K562 (cell line): ENCODE measurements around the gene RNF166. TPM values are rescaled to one million over a fixed set of nuclear protein-coding genes. Genes with fewer than 3 reads are reported as not detected.

Experiments used
- ATAC-seq: fragments of 200-7000 bp; cut with Tn5 transposase; 3 replicates; pipeline ENCODE4 v1.9.1; 2020; ENCODE audit warnings: moderate library complexity
- BruUV-seq: library from RNA; stranded (reverse); fragments of 400-500 nt; replicated peaks from 2 replicates; lab custom pipeline; 2021; lab: Mats Ljungman, UMichigan
- CTCF ChIA-PET: fragments of 300-600 bp; formaldehyde crosslinking; extraction: SDS; loops from one replicate; lab custom pipeline; 2021; ENCODE audit warnings: low intra/inter-chr PET ratio; lab: Yijun Ruan, JAX
- POLR2A ChIA-PET: fragments of 300-600, 350-650 bp; sonication (Branson Sonifier 250); formaldehyde crosslinking; extraction: SDS; loops from one replicate; lab custom pipeline; 2021; ENCODE audit warnings: antibody characterized with exemption, inconsistent platforms; lab: Yijun Ruan, JAX
- DNase-seq, 4 experiments: peaks; one replicate each; pipeline versions ENCODE4 v3.0.0 to v3.0.0-alpha.2; 2011 to 2018; ENCODE audit warnings: low spot score in 3 of 4, mixed read lengths in 3 of 4; ENCODE audit errors: extremely low read depth in 1 of 4
- FAIRE-seq: peaks from 2 replicates; lab custom pipeline; 2011; peaks lifted over from hg19 to GRCh38; lab: Jason Lieb, UNC
- H2AFZ ChIP-seq: 2 replicates; pipeline ENCODE4 v1.6.0; 2011; ENCODE audit warnings: low read depth, low read length, control low read depth, inconsistent platforms
- H3K27ac ChIP-seq: fragments of 200-600 bp; 3 replicates; pipeline ENCODE4 v1.8.0; 2011; ENCODE audit warnings: low read depth, mild to moderate bottlenecking, control low read depth, inconsistent platforms, low read length, moderate library complexity, mixed read lengths; ENCODE audit errors: extremely low read depth
- H3K27me3 ChIP-seq, 2 experiments: fragments of 300-600 bp in 1 of 2; 2 replicates in 1 of 2; 3 replicates in 1 of 2; pipeline versions ENCODE4 v1.6.0 to v1.8.0; 2011; ENCODE audit warnings: inconsistent platforms in 2 of 2, low read length in 2 of 2, mild to moderate bottlenecking in 1 of 2, mixed read lengths in 1 of 2, moderate library complexity in 1 of 2; ENCODE audit not compliant: control insufficient read depth in 2 of 2, insufficient read depth in 2 of 2
- H3K36me3 ChIP-seq: fragments of 300-600 bp; 3 replicates; pipeline ENCODE4 v1.8.0; 2011; ENCODE audit warnings: mild to moderate bottlenecking, low read length, inconsistent platforms; ENCODE audit not compliant: control insufficient read depth, insufficient read depth
- H3K4me1 ChIP-seq, 2 experiments: fragments of 200-600 bp in 1 of 2; replicated peaks in 1 of 2; 2 replicates in 1 of 2; 3 replicates in 1 of 2; pipeline versions ENCODE4 v1.5.1 to v1.8.0; 2011; ENCODE audit warnings: inconsistent platforms in 2 of 2, low read length in 2 of 2, mild to moderate bottlenecking in 1 of 2, mixed read lengths in 1 of 2, moderate library complexity in 1 of 2; ENCODE audit not compliant: control insufficient read depth in 2 of 2, insufficient read depth in 2 of 2
- H3K4me2 ChIP-seq: 2 replicates; pipeline ENCODE4 v1.6.1; 2011; ENCODE audit warnings: low read length, control low read depth, inconsistent platforms, mixed read lengths; ENCODE audit not compliant: insufficient read depth
- H3K4me3 ChIP-seq: fragments of 200-600 bp; sonication (generic), shearing (Covaris generic); 2 replicates; pipeline ENCODE4 v1.5.1; 2016; ENCODE audit warnings: control low read depth, inconsistent platforms
- H3K79me2 ChIP-seq: fragments of 200-600 bp; 3 replicates; pipeline ENCODE4 v1.8.0; 2011; ENCODE audit warnings: low read length, inconsistent platforms; ENCODE audit not compliant: control insufficient read depth, insufficient read depth
- H3K9ac ChIP-seq, 2 experiments: 2 replicates each; pipeline versions ENCODE4 v1.6.0 to v1.6.1; 2011; ENCODE audit warnings: low read depth in 2 of 2, low read length in 2 of 2, control low read depth in 1 of 2, inconsistent platforms in 1 of 2, mild to moderate bottlenecking in 1 of 2, mixed read lengths in 1 of 2; ENCODE audit not compliant: insufficient read depth in 1 of 2
- H3K9me1 ChIP-seq: one replicate; pipeline ENCODE4 v1.6.0; 2011; ENCODE audit warnings: inconsistent platforms, mild to moderate bottlenecking, low read length, moderate library complexity; ENCODE audit not compliant: control insufficient read depth, insufficient read depth
- H3K9me3 ChIP-seq: replicated peaks from 2 replicates; pipeline ENCODE4 v1.5.1; 2011; ENCODE audit warnings: low read depth, low read length, inconsistent platforms; ENCODE audit not compliant: control insufficient read depth, insufficient read depth
- H4K20me1 ChIP-seq: replicated peaks from 2 replicates; pipeline ENCODE4 v1.6.1; 2011; ENCODE audit warnings: low read length, inconsistent platforms, mixed read lengths; ENCODE audit not compliant: control insufficient read depth, insufficient read depth
- POLR2G ChIP-seq: fragments of 200-400 bp; formaldehyde crosslinking; IDR thresholded peaks from 2 replicates; pipeline ENCODE4 v1.6.1; 2017; ENCODE audit warnings: low read depth, mild to moderate bottlenecking, antibody characterized with exemption, low read length, moderate library complexity
- SPI1 ChIP-seq: IDR thresholded peaks from 2 replicates; pipeline ENCODE4 v1.6.1; 2011; ENCODE audit warnings: low read depth, low read length, control low read depth, borderline replicate concordance
- YY1 ChIP-seq, 3 experiments: IDR thresholded peaks; 2 replicates each; pipeline ENCODE4 v1.6.1; 2011; ENCODE audit warnings: low read length in 2 of 3, mild to moderate bottlenecking in 2 of 3, moderate library complexity in 2 of 3, borderline replicate concordance in 1 of 3, control low read depth in 1 of 3, low read depth in 1 of 3; ENCODE audit not compliant: insufficient read depth in 3 of 3, insufficient replicate concordance in 2 of 3, control insufficient read depth in 1 of 3, insufficient read length in 1 of 3; ENCODE audit errors: extremely low read depth in 1 of 3
- WGBS: fragments of 100-300 bp; shearing (Covaris generic); methylation state at CpG from one replicate; pipeline ENCODE4 v1.1.6; 2016; ENCODE audit warnings: low coverage, mixed read lengths; ENCODE audit not compliant: insufficient coverage; ENCODE audit errors: missing lambda C conversion rate; 5-methylcytosine and 5-hydroxymethylcytosine counted together
- in situ Hi-C: fragments of 300-500 bp; cut with MboI; formaldehyde crosslinking; loops from 4 replicates; pipeline ENCODE4 v1.15.0; 2018; ENCODE audit warnings: inconsistent platforms, mixed read lengths
- intact Hi-C: fragments of 100-400 bp; cut with micrococcal nuclease; formaldehyde crosslinking; loops from 2 replicates; pipeline ENCODE4 v1.14.2; 2022
- polyA plus RNA-seq, 8 experiments: library from polyadenylated mRNA; depleted of rRNA in 4 of 8; stranded (reverse) in 5 of 8; unstranded in 3 of 8; fragments of >200 nt; fragmentation: Nextera tagmentation in 2 of 8; fragmentation: Illumina TruSeq in 1 of 8; extraction: Ambion mirVana in 2 of 8; extraction: Trizol in 1 of 8; gene quantifications; 2 replicates each; pipeline versions ENCODE4 v1.2.1 to v1.2.3, GENCODE V29; 2011 to 2014; ENCODE audit warnings: inconsistent platforms in 1 of 8, missing spikeins in 1 of 8
- total RNA-seq, 7 experiments: library from RNA; depleted of rRNA in 6 of 7; stranded (reverse); fragments of >200 nt in 6 of 7; fragmentation: Illumina TruSeq in 2 of 7; extraction: Trizol in 2 of 7; gene quantifications; 2 replicates each; pipeline versions ENCODE4 v1.2.1 to v1.2.3, GENCODE V29; 2011 to 2021; ENCODE audit warnings: low replicate concordance in 1 of 7

RNF166 gene
- total and polyA plus RNA-seq, 9 of the 15 experiments (the other 6 are each of a cell fraction or from before 2014, with no cell fraction given), result 0.56 to 60.3 (median 19.5) TPM

GRCh38 chr16:88681709-88682451, 24.3 kb downstream of the RNF166 start:
- H3K4me2 ChIP-seq, result no peak overlapping the region
- H3K4me1 ChIP-seq, result peaks cover 10 to 56% of the 10 kb centered on the region in 2 experiments
- TF ChIP-seq YY1 (IDR thresholded peaks at IDR 0.05; ENCODE audit: borderline replicate concordance in 1 of 3, control insufficient read depth in 1 of 3, extremely low read depth in 1 of 3, insufficient read depth in 3 of 3, insufficient read length in 1 of 3, insufficient replicate concordance in 2 of 3, low read depth in 1 of 3, low read length in 2 of 3) (no peak), SPI1 (peak; percentile 87), POLR2G (peak; percentile 26; the same call in 1 of the 2 replicates)

More at GRCh38 chr16:88681709-88682451, 24.3 kb downstream of the RNF166 start:
- Histone ChIP-seq H3K27me3 (no peaks in the 10 kb centered on the region), H2AFZ (no peak overlapping the region), H3K9me1 (no peaks in the 10 kb centered on the region), H3K9me3 (no peaks in the 10 kb centered on the region), H3K79me2 (no peaks in the 10 kb centered on the region; the same call in 2 of the 3 replicates), H3K36me3 (no peaks in the 10 kb centered on the region), H3K4me3 (no peak overlapping the region), H3K9ac (peak overlapping the region in 1 of 2 experiments; percentile 79; a peak in 2 of 4 replicates), H3K27ac (no peak overlapping the region), H4K20me1 (no peaks in the 10 kb centered on the region; the same call in 1 of the 2 replicates)
- FAIRE-seq, result no peak
- POLR2A ChIA-PET, result interaction anchor here (0.5 kb wide), 1 partner anchor 112 kb away, joined by 3 read pairs; the partner anchor contains the start of gene ZC3H18
- 63% methylated on average over 21 of the region's 21 CpGs for WGBS
- no peak for ATAC-seq
- DNase-seq, result no peak
- CTCF ChIA-PET, result no interaction called here
- intact Hi-C loops (no loop called here), in situ Hi-C loops (no loop called here)
- no TSS peak for BruUV-seq
